Activated CD4-positive, alpha-beta T cell treated with anti-CD3 and anti-CD28 coated beads, Interleukin-2, amount 50 U/mL, for 4 hours (primary cell): ENCODE data around the gene ZSWIM3.
"Not testable (repeated sequence)": the region's sequence is repeated elsewhere in the genome, so short reads cannot be mapped to it uniquely, and the experiment has no call there.

Experiments
- DNase-seq, 2 experiments: peaks; one replicate each; pipeline ENCODE4 v3.0.0-alpha.2; 2020

The ZSWIM3 gene

GRCh38 chr20:45861221-45862075 lies 4.0 kb downstream of the ZSWIM3 start:
- DNase-seq: no peak

GRCh38 chr20:45863543-45864470 lies 6.4 kb downstream of the ZSWIM3 start:
- DNase-seq: no peak

- no peak for DNase-seq
Measured at GRCh38 chr20:45866454-45866853, 9.0 kb downstream of the ZSWIM3 start.

- no peak for DNase-seq
Measured at GRCh38 chr20:45867136-45867818, 9.9 kb downstream of the ZSWIM3 start.

GRCh38 chr20:45867819-45868176 lies 10.4 kb downstream of the ZSWIM3 start:
- DNase-seq: no peak

GRCh38 chr20:45872626-45873025 lies 15.2 kb downstream of the ZSWIM3 start:
- no peak for DNase-seq

- DNase-seq: no peak
Measured at GRCh38 chr20:45873409-45874103, 16.1 kb downstream of the ZSWIM3 start.

GRCh38 chr20:45874104-45874481 lies 16.7 kb downstream of the ZSWIM3 start:
- not testable (repeated sequence) for DNase-seq

GRCh38 chr20:45874576-45874975 lies 17.2 kb downstream of the ZSWIM3 start:
- DNase-seq: no peak

GRCh38 chr20:45878076-45878761 lies 20.8 kb downstream of the ZSWIM3 start:
- no peak for DNase-seq

GRCh38 chr20:45880988-45881788 lies 23.8 kb downstream of the ZSWIM3 start, which contains the start of gene ZSWIM1:
Gene ZSWIM1 (plus strand): TSS chr20:45881227. CDS start chr20:45882593, 1,366 bp downstream.
- peak; percentile 99 for DNase-seq

- DNase-seq: no peak
Measured at GRCh38 chr20:45882469-45883099, 25.2 kb downstream of the ZSWIM3 start.

- no peak for DNase-seq
Measured at GRCh38 chr20:45883100-45883469, 25.7 kb downstream of the ZSWIM3 start.

GRCh38 chr20:45886590-45887345 lies 29.4 kb downstream of the ZSWIM3 start:
- no peak for DNase-seq

GRCh38 chr20:45887346-45887715 lies 29.9 kb downstream of the ZSWIM3 start, which contains the start of gene SPATA25:
Gene SPATA25 (minus strand): TSS chr20:45887622. CDS start chr20:45887590, 32 bp downstream.
- no peak for DNase-seq

GRCh38 chr20:45888681-45889080 lies 31.3 kb downstream of the ZSWIM3 start:
- DNase-seq: no peak

GRCh38 chr20:45890077-45890984 lies 32.9 kb downstream of the ZSWIM3 start:
- DNase-seq: peak; percentile 37 to 43
